Measurements from ENCODE around the gene SIAH3. TPM values are rescaled to one million over a fixed set of nuclear protein-coding genes. Genes with fewer than 3 reads are reported as not detected.

The SIAH3 gene
- total and polyA plus RNA-seq, 9 of the 15 experiments (the other 6 are each of a cell fraction or from before 2014, with no cell fraction given), result not detected

GRCh38 chr13:45879666-45880065 is 28.1 kb upstream of the SIAH3 start (continued):
- TF ChIP-seq CHD7 (IDR thresholded peaks at IDR 0.05; ENCODE audit: low read depth, low read length), result no peak
- TF ChIP-seq, protein P1, sequence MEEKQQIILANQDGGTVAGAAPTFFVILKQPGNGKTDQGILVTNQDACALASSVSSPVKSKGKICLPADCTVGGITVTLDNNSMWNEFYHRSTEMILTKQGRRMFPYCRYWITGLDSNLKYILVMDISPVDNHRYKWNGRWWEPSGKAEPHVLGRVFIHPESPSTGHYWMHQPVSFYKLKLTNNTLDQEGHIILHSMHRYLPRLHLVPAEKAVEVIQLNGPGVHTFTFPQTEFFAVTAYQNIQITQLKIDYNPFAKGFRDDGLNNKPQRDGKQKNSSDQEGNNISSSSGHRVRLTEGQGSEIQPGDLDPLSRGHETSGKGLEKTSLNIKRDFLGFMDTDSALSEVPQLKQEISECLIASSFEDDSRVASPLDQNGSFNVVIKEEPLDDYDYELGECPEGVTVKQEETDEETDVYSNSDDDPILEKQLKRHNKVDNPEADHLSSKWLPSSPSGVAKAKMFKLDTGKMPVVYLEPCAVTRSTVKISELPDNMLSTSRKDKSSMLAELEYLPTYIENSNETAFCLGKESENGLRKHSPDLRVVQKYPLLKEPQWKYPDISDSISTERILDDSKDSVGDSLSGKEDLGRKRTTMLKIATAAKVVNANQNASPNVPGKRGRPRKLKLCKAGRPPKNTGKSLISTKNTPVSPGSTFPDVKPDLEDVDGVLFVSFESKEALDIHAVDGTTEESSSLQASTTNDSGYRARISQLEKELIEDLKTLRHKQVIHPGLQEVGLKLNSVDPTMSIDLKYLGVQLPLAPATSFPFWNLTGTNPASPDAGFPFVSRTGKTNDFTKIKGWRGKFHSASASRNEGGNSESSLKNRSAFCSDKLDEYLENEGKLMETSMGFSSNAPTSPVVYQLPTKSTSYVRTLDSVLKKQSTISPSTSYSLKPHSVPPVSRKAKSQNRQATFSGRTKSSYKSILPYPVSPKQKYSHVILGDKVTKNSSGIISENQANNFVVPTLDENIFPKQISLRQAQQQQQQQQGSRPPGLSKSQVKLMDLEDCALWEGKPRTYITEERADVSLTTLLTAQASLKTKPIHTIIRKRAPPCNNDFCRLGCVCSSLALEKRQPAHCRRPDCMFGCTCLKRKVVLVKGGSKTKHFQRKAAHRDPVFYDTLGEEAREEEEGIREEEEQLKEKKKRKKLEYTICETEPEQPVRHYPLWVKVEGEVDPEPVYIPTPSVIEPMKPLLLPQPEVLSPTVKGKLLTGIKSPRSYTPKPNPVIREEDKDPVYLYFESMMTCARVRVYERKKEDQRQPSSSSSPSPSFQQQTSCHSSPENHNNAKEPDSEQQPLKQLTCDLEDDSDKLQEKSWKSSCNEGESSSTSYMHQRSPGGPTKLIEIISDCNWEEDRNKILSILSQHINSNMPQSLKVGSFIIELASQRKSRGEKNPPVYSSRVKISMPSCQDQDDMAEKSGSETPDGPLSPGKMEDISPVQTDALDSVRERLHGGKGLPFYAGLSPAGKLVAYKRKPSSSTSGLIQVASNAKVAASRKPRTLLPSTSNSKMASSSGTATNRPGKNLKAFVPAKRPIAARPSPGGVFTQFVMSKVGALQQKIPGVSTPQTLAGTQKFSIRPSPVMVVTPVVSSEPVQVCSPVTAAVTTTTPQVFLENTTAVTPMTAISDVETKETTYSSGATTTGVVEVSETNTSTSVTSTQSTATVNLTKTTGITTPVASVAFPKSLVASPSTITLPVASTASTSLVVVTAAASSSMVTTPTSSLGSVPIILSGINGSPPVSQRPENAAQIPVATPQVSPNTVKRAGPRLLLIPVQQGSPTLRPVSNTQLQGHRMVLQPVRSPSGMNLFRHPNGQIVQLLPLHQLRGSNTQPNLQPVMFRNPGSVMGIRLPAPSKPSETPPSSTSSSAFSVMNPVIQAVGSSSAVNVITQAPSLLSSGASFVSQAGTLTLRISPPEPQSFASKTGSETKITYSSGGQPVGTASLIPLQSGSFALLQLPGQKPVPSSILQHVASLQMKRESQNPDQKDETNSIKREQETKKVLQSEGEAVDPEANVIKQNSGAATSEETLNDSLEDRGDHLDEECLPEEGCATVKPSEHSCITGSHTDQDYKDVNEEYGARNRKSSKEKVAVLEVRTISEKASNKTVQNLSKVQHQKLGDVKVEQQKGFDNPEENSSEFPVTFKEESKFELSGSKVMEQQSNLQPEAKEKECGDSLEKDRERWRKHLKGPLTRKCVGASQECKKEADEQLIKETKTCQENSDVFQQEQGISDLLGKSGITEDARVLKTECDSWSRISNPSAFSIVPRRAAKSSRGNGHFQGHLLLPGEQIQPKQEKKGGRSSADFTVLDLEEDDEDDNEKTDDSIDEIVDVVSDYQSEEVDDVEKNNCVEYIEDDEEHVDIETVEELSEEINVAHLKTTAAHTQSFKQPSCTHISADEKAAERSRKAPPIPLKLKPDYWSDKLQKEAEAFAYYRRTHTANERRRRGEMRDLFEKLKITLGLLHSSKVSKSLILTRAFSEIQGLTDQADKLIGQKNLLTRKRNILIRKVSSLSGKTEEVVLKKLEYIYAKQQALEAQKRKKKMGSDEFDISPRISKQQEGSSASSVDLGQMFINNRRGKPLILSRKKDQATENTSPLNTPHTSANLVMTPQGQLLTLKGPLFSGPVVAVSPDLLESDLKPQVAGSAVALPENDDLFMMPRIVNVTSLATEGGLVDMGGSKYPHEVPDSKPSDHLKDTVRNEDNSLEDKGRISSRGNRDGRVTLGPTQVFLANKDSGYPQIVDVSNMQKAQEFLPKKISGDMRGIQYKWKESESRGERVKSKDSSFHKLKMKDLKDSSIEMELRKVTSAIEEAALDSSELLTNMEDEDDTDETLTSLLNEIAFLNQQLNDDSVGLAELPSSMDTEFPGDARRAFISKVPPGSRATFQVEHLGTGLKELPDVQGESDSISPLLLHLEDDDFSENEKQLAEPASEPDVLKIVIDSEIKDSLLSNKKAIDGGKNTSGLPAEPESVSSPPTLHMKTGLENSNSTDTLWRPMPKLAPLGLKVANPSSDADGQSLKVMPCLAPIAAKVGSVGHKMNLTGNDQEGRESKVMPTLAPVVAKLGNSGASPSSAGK (IDR thresholded peaks at IDR 0.05), result peak; percentile 72
- TF ChIP-seq FOXA3 (CRISPR knock-in tag; conservative IDR thresholded peaks at IDR 0.05 in 1 of 2, IDR thresholded peaks at IDR 0.05 in 1 of 2), result no peak
- no peak for TF ChIP-seq ADNP (tag; IDR thresholded peaks at IDR 0.05)
